GM19035 (cell line): Measurements from ENCODE around the gene USP40.

Experiments used
- ATAC-seq: cut with Tn5 transposase; IDR thresholded peaks from one replicate; pipeline ENCODE4 v1.9.1; 2021; ENCODE audit not compliant: unreplicated experiment

The USP40 gene

DNA sequence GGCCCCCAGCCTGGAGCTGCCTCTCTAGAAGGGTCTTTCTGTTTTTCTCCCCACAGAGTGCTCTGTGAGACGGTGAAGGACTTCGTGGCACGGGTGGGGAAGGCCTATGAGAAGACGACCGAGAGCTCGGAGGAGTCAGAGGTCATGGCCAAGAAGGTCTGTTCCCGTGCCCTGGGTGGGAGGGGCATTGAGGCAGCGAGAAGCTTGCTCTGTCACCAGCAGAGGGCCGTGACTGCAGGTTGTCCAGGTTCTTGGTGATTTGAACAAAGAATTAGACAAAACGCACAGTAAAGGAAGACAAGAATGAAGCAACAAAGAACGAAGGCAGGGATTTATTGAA is 118.4 kb downstream of the USP40 start:
- no peak for ATAC-seq

DNA sequence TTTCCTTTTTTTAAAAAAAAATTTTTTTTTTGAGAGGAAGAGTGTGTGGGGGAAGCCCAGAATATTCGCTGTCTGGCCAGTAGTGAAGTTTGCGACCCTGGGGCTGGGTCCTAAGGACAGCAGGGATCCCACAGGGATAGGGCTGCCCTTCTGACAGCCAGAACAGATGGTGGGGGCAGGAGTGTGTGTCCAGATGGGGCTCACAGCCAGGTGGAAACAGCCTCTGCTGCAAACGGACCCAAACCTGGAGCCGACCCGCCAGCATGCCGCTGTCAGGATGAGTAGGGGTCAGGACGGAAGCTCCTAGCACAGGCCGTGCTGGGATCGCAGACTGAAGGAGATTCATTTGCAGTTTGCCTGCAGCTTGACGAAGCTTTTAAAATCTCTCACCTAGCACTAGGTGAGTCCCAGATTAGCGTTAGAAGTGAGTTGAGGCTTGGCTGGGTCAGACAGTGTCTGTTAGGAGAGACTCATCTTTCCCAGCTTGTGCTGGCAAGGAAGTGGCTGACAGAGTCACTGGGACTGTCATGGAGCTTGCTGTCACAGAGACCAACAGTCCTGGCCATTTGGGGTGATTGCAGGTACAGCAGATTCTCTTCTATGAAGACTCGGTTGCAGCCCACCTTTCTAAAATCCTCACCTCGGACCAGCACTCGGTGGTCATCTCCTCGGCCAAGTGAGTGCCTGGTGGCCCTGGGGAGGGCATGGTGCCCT is 118.9 kb downstream of the USP40 start:
- ATAC-seq, result no peak

- ATAC-seq, result no peak
These were observed 119.8 kb downstream of the USP40 start for GRCh38 chr2:233446606-233447305.

GRCh38 chr2:233446121-233446520 is 120.5 kb downstream of the USP40 start:
- no peak for ATAC-seq

DNA sequence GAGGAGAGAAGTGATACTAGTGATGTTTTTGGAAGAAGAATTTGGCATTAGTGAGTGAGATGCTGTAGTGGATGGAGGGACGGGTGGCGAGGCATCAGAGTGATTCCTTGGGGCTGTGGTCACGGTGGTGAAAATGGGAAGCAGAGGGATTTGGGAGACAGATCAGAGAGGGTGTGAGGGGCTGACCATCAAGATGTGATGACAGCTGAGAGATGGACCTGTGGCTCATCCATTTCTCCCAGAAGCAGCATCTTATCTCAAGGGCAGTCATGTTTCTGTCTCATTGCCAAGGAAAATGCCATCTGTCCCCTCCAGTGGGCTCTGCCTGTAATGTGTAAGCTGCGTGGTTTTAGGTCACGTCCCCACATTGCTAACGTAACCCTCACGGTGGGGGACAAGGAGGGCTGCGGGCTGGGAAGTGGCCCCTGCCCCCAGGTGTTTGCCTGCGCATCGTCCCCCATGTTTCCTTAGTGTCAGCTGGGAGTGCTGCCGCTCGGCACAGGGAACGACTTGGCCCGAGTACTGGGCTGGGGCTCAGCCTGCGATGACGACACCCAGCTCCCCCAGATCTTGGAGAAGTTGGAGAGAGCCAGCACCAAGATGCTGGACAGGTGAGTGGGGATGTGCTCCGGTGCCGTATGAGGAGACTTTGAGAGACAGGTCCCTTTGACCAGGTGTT is 121.3 kb downstream of the USP40 start:
- ATAC-seq, result no peak

GRCh38 chr2:233444501-233444900 is 122.1 kb downstream of the USP40 start:
- no peak for ATAC-seq

- no peak for ATAC-seq
These were observed 122.9 kb downstream of the USP40 start for GRCh38 chr2:233443511-233444183.

DNA sequence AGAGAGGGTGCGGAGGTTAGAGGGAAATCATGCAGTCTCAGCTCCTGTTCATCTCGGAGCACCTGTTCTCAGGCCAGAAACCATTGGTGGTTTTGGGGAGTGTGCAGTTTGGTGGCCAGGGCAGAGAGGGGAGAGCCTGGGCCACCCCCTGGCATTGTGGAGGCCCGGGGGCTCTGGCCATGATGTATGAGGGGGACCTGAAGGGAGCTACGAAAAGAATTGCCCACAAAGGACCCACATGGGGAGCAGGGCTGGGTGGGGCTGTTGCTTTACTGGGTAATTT is 124.6 kb downstream of the USP40 start:
- no peak for ATAC-seq

GRCh38 chr2:233441161-233442027 is 125.2 kb downstream of the USP40 start:
- no peak for ATAC-seq

GRCh38 chr2:233440714-233441113 is 125.9 kb downstream of the USP40 start:
- ATAC-seq, result no peak

- ATAC-seq, result no peak
These were observed 126.3 kb downstream of the USP40 start for GRCh38 chr2:233440314-233440713.

DNA sequence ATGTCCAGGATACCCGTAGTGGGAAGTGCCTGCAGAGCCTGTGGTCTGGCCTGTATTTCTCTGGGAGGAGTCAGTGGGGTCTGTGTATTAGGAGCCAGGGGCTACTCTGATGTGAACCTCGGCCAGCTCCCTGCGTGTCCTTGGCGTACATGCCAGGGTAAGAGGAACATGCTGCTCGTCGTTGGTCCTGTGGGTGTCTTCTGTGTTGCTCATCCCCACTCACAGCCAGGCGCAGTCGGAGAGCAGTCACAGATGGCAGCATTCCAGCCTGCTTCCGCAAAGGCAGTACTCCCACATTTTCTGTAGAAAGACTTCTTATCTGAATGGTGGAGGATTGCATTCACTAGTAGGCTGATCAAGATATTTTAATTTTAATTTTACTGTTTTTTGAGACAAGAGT is 127.4 kb downstream of the USP40 start:
- no peak for ATAC-seq

DNA sequence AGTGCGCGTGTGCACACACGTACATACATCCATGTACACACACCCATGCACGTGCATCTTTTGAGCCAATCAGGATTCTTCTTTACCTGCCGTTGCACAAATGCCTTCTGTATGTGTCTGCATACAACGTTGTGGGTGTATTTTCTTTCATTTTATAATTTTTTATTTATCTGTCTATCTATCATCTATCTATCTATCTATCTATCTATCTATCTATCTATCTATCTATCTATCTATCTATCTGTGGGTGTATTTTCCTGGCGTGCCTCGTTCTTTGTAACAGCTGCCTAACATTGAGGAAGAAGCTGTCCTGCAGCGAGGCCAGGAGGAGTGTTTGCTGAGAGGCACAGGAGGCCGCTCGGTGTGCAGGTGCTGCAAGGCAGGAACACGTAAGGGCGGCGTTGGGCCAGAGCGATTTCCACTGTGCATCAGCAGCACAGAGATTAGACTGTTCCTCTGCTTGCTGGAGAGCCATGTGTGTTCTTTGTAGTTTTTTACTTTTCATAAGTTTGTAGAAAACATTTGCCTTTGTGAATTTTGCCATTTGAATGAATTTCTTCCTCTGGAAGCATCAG is 127.9 kb downstream of the USP40 start:
- no peak for ATAC-seq

- no peak for ATAC-seq
These were observed 129.1 kb downstream of the USP40 start for GRCh38 chr2:233437439-233437955.

- ATAC-seq, result no peak
These were observed 129.7 kb downstream of the USP40 start for GRCh38 chr2:233436691-233437438.

- no peak for ATAC-seq
These were observed 130.4 kb downstream of the USP40 start for GRCh38 chr2:233436191-233436581.

DNA sequence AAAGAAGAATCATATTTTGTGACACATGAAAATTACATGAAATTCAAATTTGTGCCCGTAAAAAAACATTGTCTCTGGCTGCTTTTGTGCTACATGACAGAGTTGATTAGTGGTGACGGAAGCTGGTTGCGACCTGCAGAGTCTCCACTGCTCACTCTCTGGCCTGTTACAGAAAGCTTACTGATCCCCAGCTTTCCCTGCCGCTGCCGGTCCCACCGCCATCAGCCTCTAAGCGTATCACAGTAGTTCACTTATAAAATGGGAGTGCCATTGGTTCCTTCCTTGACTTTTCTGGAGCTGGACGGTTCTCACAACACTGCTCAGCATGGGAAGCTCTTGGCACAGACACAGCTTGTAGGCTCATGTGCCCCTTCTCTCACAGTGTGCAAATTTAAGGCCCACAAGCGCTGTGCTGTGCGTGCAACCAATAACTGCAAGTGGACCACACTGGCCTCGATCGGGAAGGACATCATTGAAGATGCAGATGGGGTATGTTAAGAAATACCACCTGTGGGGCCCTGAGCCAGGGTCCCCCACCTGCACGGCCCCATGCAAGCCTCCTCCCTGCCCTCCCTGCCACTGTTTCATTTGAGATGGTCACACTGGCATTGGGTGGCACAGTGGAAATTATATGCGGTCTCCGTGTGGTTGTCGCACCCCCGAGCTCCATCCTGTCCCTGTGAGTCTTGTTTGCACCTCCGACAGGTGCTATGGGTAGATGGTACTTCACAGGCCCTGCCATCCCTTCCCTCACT is 131.0 kb downstream of the USP40 start:
- no peak for ATAC-seq

DNA sequence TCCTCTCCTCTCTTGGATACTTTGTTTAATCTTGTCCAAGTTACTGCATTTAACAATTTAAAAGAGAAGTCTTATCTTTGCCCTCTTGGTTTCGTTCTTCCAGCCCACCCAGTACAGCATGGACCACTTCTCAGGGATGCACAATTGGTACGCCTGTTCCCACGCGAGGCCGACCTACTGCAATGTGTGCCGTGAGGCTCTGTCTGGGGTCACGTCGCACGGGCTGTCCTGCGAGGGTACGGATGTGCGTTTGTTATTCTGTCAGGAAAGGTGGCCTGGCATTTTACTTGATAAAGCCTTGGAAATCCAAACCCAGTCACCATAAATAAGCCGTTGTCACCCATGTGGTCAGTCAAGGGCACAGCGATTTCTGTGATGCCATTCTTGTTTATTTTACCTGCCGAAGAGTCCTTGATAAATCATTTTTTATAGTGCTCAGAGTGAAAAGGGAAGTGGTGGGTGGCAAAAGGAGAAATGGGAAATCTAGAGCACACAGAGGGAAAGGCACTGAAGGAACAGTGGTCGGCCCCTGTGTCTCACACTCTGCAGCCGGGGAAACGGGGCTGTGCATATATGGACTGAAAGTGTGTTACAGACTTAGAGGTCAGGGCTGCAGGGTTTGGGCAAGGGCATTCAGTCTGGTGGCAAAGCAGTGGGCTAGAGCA is 131.8 kb downstream of the USP40 start:
- no peak for ATAC-seq
